Inflammatory macrophage treated with lipopolysaccharide for 4 hours (primary cell): ENCODE measurements around the gene CSNK2B.

Experiments
- DNase-seq: peaks from one replicate; pipeline ENCODE4 v3.0.0-alpha.2; 2020

The CSNK2B gene

DNA sequence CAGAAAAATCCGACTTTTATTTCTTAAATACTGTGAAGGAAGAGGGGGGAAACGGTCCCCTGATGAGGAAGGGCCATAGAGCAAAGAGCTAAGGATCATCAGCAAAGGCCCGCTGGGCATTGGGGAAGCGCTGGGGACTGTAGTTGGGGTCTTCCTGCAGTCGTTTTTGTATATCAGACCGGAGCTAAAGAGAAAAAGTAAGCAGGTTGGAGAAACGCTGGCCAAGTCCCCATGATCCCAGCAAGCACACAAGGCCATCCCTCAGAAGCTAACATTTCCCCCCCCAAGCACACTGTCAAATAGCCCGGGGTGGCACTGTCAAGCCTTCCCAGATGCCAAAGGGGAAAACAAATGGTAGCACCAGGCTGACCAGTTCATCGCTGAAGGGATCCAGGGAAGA is 26.8 kb upstream of the CSNK2B start:
- no peak for DNase-seq

DNA sequence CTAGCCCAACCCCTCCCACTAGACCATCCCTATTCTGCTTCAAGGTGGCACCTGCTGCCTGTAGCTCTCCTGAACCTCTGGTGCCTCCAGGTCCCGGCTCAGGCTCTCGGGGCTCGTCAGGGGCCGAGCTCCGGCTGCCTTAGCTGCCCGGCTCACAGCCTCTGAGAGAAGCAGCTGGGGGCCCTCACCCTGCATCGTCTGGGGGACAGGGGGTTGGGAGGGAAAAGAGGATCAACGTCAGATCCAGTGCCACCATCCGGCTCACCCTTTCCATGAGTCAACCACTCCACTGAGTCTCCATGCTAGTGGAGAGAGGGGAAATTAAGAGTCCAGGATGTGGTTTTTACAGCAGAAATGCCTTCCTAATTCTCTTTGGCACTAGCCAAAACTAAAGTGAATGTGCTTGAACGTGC is 26.4 kb upstream of the CSNK2B start:
- no peak for DNase-seq

DNA sequence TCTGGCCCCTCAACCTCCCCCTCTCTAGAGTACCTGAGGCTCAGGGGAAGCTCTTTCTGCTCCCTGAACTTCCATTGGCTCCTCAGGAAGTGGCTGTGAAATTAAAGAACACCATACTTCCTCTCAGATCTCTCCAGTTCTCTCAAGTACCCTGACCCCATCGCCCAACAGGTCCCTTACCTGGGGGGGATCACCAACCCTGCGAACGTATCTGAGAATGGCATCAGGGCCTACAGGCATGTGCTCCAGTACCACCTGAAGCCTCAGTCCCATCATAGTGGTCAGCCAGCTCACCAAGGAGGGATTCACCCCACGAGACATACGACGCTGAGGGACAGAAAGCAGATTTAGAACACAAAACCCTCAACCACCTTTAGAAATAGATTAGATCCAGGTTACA is 25.3 kb upstream of the CSNK2B start:
- DNase-seq, result no peak

DNA sequence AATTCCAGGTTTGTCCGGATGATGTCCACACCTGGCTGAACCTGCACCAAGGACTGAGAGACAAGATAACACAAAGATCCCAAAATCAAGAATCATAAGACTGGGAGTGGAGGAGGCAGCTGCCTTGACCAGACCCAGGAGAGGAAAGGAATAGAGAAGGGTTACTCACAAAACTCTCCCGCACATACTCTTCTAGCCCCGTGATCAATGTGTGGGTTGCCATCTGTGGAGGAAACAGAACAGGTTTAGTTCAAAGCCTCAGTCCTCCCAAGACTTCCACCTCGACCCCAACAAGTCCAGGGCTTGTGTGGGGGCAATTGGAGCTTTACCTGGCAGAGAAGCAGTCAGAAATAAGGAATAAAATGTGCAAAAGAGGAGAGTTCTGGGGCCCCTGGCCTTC is 24.5 kb upstream of the CSNK2B start:
- no peak for DNase-seq

DNA sequence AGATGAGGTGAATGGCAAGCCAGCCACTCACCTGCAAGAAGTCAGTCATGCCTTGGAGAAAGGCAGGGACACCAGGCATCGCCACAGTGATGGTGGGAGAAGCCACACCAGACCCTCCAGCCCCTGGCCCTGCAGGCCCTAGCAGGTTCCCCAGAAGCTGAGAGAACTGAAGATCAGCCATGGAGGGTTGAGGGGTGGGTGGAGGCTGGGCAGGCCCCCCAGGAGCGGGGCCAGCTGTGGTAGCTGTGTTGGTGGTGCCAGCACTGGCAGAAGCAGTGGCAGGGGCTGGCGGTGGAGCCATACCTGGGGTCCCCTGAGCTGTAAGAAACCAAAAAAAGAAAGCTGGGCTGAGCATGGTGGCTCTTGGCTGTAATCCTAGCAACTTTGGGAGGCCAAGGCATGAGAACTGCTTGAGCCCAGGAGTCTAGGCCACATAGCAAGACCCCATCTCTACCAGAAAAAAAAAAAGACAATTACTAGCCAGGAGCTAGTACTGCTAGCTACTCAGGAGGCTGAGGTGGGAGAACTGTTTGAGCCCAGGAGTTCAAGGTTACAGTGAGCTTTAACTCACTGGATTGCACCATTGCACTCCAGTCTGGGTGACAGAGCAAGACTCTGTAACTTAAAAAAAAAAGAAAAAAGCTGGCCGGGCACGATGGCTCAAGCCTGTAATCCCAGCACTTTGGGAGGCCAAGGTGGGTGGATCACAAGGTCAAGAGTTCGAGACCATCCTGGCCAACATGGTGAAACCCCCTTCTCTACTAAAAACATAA is 22.9 kb upstream of the CSNK2B start:
- DNase-seq, result no peak

DNA sequence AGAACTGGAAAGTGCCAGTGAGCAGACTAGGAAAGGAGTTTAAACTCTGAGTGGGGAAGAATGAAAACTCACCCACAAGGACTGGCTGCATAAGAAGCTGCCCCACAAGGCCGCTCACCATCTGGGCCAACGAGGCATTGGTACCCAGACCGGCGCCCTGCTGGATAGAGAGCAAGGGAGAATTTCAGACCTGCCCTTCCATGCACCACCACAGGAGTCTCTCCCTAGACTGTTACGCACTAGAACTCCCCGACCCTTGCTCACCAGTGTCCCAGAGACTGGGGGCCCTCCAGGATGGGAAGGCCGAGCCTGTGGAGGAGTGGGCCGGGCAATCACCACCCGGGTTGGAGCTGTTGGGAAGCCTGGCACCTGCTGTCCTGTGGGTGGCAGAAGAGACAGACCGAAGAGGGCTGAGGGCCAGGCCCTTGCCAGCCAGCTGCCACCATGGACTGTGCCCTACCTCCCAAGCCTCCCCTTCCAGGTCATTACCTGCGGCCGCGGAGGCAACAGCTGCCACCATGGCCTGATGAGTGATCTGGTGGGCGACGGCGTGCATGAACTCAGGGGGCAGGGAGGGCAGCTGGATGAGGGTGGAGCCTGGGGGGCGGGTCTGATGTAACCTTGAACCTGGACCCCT is 21.9 kb upstream of the CSNK2B start:
- DNase-seq, result no peak

DNA sequence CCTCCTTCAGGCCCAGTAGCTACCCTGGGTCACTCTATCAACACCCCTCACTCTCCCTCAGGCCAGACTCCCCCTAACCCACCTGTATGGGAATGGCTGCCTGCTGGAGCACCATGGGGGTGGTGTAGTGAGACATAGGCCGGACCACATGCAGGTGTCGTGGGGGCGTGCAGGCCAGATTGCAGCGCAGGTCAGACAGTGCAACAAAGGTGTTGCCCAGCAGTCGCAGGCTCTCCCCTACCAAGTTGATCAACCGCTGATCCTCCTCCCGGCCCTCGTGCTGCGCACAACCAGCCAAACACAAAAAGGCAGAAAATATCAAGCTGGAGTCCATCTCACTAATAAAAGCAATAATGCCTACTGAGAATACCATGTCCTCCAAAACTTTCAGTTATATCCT is 20.6 kb upstream of the CSNK2B start:
- DNase-seq, result no peak

DNA sequence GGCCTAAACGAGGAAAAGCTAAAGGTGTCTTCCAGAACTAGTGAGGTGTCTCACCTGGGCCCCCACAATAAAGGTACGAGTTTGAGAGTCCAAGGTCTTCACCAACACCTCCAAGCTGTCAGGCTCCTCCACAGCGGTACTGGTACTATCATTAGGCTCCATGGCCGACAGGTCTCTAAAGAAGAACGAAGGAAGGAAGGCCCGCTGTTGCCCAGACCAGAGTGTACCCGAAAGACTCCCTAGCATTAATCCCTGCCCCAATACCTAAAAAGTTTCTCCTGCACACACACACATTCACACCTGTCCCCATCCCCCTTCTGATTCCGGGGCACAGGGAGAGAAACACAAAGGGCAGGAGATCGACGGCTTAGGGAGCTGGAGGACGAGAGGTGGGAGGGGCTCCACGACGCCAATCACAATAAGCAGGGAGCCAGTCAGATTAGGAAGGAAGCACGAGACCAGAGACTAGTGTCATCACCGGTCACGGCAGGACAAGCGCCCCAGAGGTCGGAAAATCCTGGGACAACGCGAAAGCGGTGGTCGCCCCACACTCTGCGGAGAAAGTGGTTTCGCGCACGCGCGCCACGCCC is 14.2 kb upstream of the CSNK2B start:
- DNase-seq, result peak; percentile 93

DNA sequence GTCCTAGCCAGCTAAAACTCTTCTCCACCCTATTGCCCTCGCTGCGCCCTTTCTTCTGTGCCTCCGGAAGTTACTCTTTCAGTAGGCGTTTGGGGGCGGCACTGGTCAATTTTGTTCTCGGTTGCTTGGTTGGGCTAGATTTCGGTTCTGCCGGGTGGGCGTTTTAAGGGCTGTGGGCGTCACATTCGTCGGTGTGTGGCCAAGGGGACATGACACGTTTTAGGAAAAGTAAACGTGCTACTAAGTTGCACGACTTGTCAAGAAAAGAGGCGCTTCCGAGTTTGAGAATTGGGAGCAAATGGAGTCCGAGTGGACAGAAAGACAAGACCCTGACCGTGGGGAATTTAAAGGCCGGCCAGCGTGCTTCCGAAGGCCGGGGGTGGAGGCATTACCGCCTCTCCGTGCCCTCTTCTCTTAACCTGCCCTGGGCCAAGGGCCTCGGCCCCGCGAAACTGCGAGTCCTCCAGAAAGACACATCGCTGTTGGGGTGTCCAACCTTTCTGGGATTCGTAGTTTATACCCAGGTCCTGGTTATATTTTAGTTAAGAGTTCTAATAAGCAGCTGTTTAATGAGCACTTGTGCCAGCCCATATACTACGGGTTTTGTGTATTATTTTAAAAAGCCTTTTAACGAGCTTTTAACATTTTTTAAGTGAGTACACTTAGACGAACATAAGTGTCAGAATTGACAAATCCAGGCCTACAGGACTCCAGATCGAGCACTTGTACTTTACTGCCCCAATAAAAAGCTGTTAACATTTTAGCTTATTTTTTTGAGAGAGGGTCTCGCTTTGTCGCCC is 12.8 kb upstream of the CSNK2B start:
- DNase-seq, result peak; percentile 89

DNA sequence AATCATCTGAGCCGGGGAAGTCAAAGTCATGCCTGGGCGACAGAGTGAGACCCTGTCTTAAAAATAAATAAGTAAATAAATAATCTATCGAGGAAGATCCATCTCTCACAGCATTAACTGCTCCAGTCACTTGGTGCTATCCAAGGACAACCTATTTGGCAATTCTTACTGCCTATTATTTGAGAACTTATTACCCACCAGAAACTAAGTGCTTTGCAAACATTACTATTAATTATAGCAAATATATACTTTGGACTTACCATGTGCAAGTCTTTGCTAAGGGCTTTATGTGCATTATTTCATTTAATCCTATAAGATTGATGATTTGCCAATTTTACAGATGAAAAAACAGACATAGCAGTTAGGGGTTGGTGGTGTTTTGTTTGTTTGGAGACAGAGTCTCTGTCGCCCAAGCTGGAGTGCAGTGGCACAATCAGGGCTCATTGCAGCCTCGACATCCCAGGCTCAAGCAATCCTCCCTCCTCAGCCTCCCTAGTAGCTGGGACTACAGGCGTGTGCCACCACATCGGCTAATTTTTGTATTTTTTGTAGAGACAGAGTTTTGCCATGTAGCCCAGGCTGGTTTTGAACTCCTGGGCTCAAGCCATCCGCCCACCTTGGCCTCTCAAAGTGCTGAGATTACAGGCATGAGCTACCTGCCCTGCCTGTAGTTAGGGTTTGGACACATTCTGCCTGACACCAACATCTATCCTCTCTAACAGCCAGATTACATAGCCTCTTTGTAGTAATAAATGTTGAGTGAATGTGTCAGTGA is 11.1 kb upstream of the CSNK2B start:
- no peak for DNase-seq

DNA sequence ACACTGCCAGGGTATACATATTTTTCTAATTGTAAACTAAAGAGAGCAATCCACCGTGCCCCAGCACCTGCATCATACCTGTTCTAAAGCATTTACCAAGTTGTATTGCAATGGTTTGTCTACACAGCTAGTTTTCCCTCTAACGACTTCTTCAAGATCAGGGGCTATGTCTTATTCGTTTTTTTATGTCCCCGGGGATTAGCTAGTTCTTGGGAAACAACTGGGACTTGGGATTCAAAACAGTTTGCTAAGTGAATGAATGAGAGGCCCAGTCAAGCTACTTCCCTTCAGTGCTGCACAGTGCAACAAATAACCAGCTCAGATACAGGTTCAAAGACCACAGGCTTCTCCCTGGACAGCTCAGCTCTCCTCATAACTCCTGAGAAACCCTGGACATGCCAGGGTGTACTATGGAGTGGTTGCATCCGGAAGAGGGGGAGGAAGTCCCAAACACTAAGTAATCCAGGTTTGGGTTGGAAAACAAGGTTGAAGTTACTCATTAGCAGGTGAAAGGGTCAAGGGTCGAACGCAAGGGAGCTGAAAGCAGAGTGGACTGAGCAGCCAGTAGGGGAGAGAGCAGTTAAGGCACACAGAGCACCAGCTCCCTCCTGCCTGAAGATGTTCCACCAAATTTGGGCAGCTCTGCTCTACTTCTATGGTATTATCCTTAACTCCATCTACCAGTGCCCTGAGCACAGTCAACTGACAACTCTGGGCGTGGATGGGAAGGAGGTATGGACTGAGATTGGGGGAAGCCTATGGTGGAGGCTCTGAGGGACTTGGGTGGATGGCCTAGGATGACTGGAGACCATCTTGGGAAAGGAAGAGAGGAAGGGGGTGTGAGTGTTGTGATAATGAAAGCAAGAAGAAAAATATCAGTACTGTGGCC is 10.3 kb upstream of the CSNK2B start, which contains the start of gene APOM:
TSS of gene APOM (plus strand) at position 546 of the 889 bp plus-strand sequence. CDS start at position 619, 73 bp downstream.
- no peak for DNase-seq

DNA sequence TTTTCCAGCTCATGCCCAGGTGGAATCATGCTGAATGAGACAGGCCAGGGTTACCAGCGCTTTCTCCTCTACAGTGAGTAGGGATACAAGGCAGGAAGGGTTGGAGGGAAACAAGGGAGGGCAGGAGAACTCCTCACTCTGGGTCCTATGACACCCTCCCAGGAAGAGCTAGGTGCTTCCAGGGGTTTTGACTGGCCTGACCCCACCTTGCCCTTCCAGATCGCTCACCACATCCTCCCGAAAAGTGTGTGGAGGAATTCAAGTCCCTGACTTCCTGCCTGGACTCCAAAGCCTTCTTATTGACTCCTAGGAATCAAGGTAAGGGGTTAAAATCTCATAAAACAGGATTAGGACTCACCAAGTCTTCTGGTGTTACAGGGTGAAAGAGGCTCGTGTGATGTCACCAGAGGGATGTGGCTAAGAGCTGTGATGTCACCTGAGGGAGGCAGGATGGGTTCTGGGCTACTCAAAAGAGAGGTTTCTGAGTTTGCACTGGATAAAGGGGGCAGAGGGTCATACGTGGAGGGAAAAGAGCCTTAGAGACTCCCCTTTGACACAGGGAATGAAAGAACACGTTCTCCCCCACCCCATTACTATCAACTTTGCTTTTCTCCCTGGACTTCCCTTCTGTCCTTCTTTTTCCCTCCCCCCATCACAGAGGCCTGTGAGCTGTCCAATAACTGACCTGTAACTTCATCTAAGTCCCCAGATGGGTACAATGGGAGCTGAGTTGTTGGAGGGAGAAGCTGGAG is 8.3 kb upstream of the CSNK2B start:
- peak; percentile 23 for DNase-seq

DNA sequence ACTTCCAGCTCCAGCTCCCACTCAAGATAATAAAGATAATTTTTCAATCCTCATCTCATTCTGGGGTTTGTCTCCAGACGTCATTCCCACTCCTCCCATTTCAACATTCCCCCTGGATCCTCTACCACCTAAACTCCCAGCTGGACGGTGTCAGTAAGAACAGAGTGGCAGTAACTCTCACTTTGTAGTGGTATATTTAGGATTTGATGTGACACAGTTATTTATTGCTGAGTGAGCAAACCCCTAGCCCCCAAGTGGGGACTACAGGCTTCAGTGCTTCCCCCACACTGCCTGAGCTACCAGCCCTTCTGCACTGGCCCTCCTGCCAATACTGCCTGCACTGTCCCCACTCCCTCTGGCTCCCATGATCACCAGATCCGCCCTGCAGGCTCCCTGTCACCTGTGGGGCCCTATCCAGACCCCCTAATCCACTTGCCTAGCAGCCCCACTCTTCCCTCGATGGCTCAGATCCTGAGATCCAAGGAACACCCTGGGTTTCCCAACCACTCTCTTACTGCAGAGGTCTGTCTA is 7.7 kb upstream of the CSNK2B start:
- no peak for DNase-seq

DNA sequence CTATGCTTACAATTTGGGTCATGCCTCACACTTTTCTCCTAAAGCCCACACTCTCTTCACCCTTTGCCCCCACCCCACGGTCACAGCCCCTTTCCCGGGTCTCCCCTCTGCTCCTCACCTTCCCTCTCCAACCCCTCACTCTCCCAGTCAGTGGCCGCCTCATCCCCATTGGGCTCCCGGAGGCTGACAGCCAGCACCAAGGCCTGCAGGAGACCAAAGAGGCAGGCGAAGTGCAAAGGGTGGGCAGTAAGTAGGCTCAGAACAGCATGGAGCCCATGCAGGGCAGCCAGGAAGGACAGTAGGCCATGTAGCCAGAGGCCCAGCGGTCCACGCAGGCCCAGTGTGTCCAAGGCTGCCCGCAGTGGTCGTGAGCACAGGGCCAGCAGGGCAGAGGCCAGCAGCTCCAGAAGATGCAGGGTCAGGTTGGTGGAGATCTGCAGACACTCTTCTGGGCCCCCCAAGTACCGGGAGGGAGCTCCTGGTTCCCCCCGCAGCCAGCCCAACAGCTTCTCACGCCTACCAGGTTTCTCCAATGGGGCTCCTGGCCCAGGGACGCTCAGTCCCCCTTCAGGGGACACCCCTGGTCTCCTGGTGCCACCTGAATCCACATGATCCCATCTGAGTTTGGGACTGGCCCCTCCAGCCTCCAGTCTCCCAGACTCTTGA is 6.8 kb upstream of the CSNK2B start:
- DNase-seq, result no peak

DNA sequence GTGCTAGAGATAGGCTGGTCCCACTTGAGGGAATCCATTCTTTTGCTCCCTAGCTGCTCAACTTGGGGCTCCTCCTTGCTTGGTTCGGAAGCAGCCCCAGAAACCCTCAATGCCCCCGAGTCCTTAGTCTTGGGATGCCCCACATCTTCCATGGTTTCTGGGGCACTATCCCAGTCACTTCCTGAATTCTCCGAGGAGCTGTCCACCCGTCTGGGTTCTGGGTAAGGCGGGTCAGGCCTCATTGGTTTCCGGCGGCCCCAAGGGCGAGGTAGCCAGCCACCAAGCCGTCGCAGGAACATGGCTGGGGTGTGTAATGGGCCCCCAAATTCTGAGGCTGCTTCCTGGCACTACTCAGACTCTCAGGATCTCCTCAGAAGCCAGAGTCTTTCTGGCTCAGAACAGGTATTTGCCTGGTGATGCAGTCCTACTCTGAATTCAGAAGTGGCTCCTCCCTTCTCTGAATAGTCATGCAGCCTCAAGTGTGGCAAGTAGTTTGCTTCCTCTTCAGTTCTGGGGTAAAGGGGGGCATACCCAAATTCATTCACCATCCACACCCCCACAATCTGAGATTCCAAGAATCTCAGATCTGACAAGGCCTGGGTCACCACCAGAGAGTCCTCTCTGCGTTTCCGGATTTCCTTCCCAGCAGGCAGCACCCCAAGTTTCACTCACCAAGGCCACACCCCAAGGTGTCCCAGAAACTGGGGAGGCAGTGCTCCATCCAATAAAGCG is 6.1 kb upstream of the CSNK2B start:
- peak; percentile 51 for DNase-seq

DNA sequence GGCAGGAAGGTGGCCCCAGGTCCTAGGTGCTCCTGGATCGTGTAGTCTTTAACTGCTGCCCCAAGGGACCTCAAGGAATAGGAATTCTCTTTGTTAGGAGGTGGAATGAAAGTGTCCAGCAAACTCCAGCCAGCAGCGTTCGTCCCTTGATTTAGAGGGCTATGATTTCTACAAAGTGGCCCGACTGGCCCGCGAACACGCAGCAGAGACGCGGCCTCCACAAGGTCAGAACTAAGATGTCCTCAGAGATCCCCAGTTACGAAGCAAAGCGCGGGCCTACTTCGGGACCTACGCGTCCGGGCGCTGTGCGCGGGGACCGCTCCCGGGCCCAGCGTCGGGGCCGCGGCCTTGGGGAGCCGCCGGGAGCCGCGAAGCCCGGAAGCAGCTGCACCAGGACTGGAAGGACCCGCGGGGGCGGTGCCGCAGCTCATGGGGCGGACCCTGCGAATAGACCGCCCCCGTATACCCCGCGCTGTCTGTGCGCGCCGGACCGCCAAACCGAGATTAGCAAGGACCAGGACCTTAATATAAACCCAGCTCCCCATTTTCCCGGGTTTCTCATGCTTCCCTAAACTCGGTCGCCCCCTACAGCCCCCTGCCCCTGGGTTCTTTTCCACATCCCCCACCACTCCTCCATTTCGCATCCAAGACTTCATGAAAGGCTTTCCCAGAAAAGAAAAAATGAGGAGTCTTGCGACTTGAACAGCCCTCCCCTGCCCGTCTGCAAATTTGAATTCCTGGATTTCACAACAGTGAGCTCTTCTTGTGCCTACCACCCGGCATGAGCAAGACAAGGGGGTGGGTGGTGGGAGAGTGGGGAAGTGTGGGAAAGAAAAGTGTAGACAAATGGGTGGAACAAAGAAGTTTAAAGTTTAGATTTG is 5.3 kb upstream of the CSNK2B start, which contains the start of gene C6orf47:
TSS of gene C6orf47 (minus strand) at position 398 of the 881 bp plus-strand sequence. CDS start 831 bp downstream, outside the sequence.
- DNase-seq, result peak; percentile 86

DNA sequence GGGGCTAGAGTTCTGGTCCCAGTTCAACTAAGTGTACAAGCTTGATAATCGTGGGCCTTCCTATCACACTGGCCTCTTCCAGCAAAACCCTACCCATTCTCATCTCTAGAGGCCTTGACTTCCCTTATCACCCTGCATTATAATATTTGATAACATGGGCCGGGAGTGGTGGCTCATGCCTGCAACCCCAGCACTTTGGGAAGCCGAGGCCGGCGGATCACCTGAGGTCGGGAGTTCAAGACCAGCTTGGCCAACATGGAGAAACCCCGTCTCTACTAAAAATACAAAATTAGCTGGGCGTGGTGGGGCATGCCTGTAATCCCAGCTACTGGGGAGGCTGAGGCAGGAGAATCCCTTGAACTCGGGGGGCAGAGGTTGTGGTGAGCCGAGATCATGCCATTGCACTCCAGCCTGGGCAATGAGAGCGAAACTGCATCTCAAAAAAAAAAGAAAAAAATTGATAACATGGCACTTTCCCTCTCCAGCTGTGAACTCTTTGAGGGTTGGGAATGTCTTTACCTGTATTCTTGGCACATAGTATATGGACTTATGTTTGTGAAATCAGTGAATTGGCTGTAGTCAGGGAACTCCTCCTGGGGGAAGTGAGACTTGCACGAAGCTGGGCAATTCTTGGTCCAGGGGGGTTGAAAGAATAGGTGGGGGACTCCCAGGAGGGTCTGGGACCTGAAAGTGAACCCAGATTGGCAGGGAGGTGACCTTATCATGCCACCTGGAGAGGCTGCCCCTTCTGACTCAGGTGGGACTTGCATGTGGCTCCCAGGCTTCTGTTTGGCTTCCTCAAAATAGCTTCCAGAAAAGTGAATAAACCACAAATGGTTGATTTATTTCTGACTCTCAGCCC is 4.4 kb upstream of the CSNK2B start:
- DNase-seq, result no peak
